ENCODE results near the gene ARID1B. TPM values are rescaled to one million over a fixed set of nuclear protein-coding genes. Genes with fewer than 3 reads are reported as not detected.

Gene ARID1B
- total RNA-seq, 1 donor from 2014 or later = 16.3 TPM

DNA sequence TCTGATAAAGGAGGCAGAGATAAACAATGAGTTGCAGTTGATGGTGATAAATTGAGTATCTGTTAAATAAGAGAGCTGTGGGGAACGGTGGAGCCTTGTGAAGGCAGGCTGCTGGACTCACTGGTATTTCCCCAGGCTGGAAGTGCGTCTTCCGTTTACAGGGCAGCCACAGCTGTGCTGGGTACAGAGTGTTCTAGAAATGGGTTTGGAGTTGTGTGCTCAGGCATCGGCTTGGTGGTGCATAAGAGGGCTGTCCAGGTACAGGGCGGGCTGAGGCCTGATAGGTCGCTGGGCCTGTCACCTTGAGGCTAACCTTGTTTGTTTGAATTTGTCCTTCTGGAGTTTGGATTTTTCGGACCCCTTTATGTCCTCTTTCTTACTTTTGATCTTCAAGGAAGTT is 39.3 kb downstream of the ARID1B start:
- FAIRE-seq = no peak
- TF ChIP-seq, protein P1, sequence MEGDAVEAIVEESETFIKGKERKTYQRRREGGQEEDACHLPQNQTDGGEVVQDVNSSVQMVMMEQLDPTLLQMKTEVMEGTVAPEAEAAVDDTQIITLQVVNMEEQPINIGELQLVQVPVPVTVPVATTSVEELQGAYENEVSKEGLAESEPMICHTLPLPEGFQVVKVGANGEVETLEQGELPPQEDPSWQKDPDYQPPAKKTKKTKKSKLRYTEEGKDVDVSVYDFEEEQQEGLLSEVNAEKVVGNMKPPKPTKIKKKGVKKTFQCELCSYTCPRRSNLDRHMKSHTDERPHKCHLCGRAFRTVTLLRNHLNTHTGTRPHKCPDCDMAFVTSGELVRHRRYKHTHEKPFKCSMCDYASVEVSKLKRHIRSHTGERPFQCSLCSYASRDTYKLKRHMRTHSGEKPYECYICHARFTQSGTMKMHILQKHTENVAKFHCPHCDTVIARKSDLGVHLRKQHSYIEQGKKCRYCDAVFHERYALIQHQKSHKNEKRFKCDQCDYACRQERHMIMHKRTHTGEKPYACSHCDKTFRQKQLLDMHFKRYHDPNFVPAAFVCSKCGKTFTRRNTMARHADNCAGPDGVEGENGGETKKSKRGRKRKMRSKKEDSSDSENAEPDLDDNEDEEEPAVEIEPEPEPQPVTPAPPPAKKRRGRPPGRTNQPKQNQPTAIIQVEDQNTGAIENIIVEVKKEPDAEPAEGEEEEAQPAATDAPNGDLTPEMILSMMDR (IDR thresholded peaks at IDR 0.05; ENCODE audit: insufficient read depth, low read length, severe bottlenecking) = no peak
- DNase-seq (ENCODE audit: low read depth) = no peak

DNA sequence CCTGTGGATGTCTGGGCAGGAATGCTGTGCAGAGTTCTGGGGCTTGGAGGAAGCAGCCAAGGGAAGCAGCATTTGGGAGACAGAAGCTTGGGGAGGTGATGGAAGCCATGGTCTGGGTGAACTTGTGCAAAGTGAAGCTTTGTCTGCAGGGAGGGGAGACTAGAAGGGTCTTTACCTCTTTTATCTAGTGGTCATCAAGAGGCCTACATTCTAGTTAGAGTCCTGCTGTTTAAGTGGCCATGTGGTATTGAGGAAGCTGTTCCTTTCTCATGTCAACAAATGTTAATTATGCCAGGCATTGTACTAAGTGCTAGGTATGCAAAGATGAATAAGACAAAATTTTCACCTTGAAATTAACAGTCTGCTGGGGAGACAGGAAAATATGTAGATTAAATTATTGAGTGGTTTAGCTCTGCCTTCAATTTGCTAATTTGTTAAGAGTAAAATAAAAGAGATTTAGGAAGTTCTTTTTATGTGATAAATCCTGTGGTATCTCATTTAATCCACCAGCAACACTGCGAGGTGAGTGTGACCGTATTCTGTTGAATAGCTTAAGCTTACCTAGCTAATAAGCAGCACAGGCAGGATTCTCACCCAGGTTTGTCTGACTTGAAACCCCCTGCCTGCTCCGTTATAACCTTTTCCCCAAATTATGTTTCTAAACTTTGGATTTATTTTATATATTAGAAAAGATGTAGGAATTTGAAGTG is 43.1 kb downstream of the ARID1B start:
- DNase-seq (ENCODE audit: low read depth) = no peak
- no peak overlapping the region for H3K4me3 ChIP-seq (ENCODE audit: low read depth, low read length)
- TF ChIP-seq, protein P1 (IDR thresholded peaks at IDR 0.05; ENCODE audit: insufficient read depth, low read length, severe bottlenecking) = no peak
- FAIRE-seq = no peak
- H3K36me3 ChIP-seq (ENCODE audit: control insufficient read depth, insufficient read depth, low read length) = no peaks in the 10 kb centered on the region
- H3K27me3 ChIP-seq (ENCODE audit: control insufficient read depth, insufficient read depth, low read length) = no peaks in the 10 kb centered on the region

More for the DNA sequence above, 39.3 kb downstream of the ARID1B start:
- Histone ChIP-seq H3K36me3 (ENCODE audit: control insufficient read depth, insufficient read depth, low read length) (no peaks in the 10 kb centered on the region), H3K27me3 (ENCODE audit: control insufficient read depth, insufficient read depth, low read length) (no peaks in the 10 kb centered on the region), H3K4me3 (ENCODE audit: low read depth, low read length) (no peak overlapping the region)

DNA sequence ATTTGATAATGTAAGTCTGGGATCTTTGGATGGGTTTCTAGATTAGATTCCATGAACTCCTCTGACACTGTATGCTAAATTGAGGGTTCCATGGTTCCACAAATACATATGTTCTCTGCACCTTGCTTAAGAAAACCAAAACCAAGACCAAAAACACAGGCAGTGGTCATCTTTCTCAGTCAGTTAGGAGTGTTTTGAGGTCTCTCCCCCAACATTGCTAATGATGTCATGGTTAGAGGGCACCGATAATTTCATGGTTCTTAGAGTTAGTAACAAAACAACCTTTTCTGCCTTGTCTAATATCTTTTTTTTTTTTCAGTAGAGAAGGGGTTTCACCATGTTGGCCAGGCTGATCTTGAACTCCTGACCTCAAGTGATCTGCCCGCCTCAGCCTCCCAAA is 44.5 kb downstream of the ARID1B start:
- no peak for DNase-seq (ENCODE audit: low read depth)
- no peak overlapping the region for H3K4me3 ChIP-seq (ENCODE audit: low read depth, low read length)
- H3K27me3 ChIP-seq (ENCODE audit: control insufficient read depth, insufficient read depth, low read length) = no peaks in the 10 kb centered on the region
- TF ChIP-seq, protein P1 (IDR thresholded peaks at IDR 0.05; ENCODE audit: insufficient read depth, low read length, severe bottlenecking) = no peak
- H3K36me3 ChIP-seq (ENCODE audit: control insufficient read depth, insufficient read depth, low read length) = no peaks in the 10 kb centered on the region
- no peak for FAIRE-seq

DNA sequence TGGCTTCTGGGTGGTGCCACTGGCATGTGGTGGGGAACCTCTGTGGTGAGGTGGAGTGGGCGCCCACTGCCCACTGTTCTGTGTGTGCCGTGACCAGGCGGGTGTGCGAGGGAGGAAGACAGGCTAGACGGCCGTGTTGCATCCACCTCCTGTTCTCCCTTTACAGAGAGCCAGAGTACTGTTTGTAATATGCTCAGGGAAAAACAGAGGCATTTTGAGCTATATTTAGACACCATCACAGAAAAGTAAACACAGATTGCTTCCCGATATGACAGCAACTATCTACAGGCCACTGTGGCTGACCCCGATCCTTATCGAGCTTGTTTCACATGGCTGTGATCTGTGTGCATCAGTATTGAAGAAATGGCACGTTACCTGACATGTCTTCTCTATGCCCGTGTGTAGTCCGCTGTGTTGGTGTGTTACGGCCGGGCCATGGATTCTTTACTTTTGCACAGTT is 45.6 kb downstream of the ARID1B start:
- TF ChIP-seq, protein P1 (IDR thresholded peaks at IDR 0.05; ENCODE audit: insufficient read depth, low read length, severe bottlenecking) = no peak
- H3K27me3 ChIP-seq (ENCODE audit: control insufficient read depth, insufficient read depth, low read length) = no peaks in the 10 kb centered on the region

DNA sequence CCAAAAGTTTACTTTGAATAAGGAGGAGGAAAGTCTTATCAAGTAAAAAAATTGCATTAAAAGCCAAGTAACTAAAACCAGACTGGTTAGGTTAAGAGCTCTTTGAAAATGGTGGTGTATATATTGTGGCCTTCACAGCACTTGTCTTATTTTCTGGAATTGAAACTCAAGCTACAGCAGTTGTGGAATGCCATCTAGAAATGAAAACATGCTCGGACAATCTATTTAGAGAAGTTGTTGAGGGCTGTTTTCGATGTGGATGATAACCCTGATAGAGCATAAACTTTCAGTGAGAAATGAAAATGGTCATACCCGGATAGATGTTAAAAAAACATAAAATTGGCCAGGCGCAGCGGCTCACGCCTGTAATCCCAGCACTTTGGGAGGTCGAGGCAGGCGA is 47.0 kb downstream of the ARID1B start:
- Histone ChIP-seq H3K27me3 (ENCODE audit: control insufficient read depth, insufficient read depth, low read length) (no peaks in the 10 kb centered on the region), H3K4me3 (ENCODE audit: low read depth, low read length) (no peak overlapping the region), H3K36me3 (ENCODE audit: control insufficient read depth, insufficient read depth, low read length) (peaks cover under 1% of the 10 kb centered on the region)
- FAIRE-seq = no peak
- no peak for DNase-seq (ENCODE audit: low read depth)
- TF ChIP-seq, protein P1 (IDR thresholded peaks at IDR 0.05; ENCODE audit: insufficient read depth, low read length, severe bottlenecking) = no peak

More for the DNA sequence above, 45.6 kb downstream of the ARID1B start:
- DNase-seq (ENCODE audit: low read depth) (no peak), FAIRE-seq (no peak)
- Histone ChIP-seq H3K4me3 (ENCODE audit: low read depth, low read length) (no peak overlapping the region), H3K36me3 (ENCODE audit: control insufficient read depth, insufficient read depth, low read length) (no peaks in the 10 kb centered on the region)

DNA sequence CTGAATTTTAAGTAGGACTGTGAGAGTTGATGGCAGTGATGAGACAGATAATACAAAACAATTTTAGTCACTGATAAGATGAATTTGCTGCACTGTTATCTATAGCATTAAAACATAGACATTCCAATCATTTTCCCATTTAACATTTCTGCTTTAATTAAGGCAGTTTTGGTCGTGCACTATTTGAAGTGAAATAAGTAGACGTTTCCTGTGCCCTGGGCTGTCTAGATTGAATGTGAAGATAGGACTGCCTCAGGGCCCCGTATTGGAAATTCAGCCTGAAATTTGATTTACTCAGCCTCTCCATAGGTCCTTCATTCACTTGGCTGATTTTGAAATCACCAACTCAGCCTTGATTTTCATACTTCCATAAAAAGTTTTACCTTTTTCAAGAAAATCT is 48.3 kb downstream of the ARID1B start:
- Histone ChIP-seq H3K4me3 (ENCODE audit: low read depth, low read length) (no peak overlapping the region), H3K27me3 (ENCODE audit: control insufficient read depth, insufficient read depth, low read length) (no peaks in the 10 kb centered on the region), H3K36me3 (ENCODE audit: control insufficient read depth, insufficient read depth, low read length) (peaks cover 1% of the 10 kb centered on the region)
- DNase-seq (ENCODE audit: low read depth) = no peak
- FAIRE-seq = no peak
- TF ChIP-seq, protein P1 (IDR thresholded peaks at IDR 0.05; ENCODE audit: insufficient read depth, low read length, severe bottlenecking) = no peak
